HAP-1 (cell line): ENCODE data around the gene NPIPB4.
"Not testable (repeated sequence)": the region's sequence is repeated elsewhere in the genome, so short reads cannot be mapped to it uniquely, and the experiment has no call there.

ENCODE experiments used
- DNase-seq, 2 experiments: peaks; one replicate each; pipeline ENCODE4 v3.0.0-alpha.2; 2016 to 2020; ENCODE audit warnings: low spot score in 2 of 2
- H3K27me3 ChIP-seq: fragments of 250-450 bp; sonication (Bioruptor Pico); 2 replicates; pipeline ENCODE4 v1.5.1; 2020; ENCODE audit warnings: low read depth, mild to moderate bottlenecking, moderate library complexity
- H3K36me3 ChIP-seq: fragments of 250-450 bp; sonication (Bioruptor Pico); replicated peaks from 2 replicates; pipeline ENCODE4 v1.5.1; 2020; ENCODE audit warnings: mild to moderate bottlenecking
- H3K4me1 ChIP-seq: fragments of 250-450 bp; sonication (Bioruptor Pico); 2 replicates; pipeline ENCODE4 v1.5.1; 2020; ENCODE audit warnings: mild to moderate bottlenecking
- H3K4me3 ChIP-seq: fragments of 250-450 bp; sonication (Bioruptor Pico); 2 replicates; pipeline ENCODE4 v1.5.1; 2020; ENCODE audit warnings: mild to moderate bottlenecking, moderate library complexity
- H3K9me3 ChIP-seq: fragments of 250-450 bp; sonication (Bioruptor Pico); 2 replicates; pipeline ENCODE4 v1.5.1; 2020; ENCODE audit warnings: mild to moderate bottlenecking, moderate library complexity
- in situ Hi-C: fragments of 300-500 bp; cut with MboI; formaldehyde crosslinking; loops from 3 replicates; pipeline ENCODE4 v1.14.3; 2020; ENCODE audit warnings: low sequenced_read_pairs, inconsistent platforms, mixed read lengths

The NPIPB4 gene

DNA sequence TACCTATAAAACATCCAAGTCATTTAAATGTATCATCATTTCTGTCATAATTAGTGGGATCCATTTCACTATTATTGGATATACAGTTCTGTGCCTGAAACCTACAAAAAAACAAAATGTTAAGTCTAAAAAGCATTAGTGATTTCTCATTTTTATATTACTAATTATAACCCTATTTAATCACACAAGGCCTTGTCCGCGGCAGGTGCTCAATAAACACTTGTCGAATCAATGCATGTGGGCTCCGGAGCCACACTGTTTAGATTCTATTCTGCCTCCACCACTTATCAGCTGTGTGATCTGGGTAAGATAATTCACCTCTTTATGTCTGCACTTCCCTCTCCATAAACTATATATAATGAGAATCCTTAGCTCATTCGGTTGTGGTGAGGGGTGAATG, at the start of gene NPIPB4:
TSS of gene NPIPB4 (minus strand) at position 101 of the 400 bp plus-strand sequence. CDS start 378 bp downstream, outside the sequence.
- in situ Hi-C loops, H3K36me3 ChIP-seq, DNase-seq, H3K27me3 ChIP-seq, H3K9me3 ChIP-seq, H3K4me1 ChIP-seq, H3K4me3 ChIP-seq: not testable (repeated sequence)

GRCh38 chr16:21898998-21899397, 41.4 kb upstream of the NPIPB4 start:
- H3K4me1 ChIP-seq, H3K9me3 ChIP-seq, H3K4me3 ChIP-seq, DNase-seq, in situ Hi-C loops, H3K27me3 ChIP-seq, H3K36me3 ChIP-seq: not testable (repeated sequence)

DNA sequence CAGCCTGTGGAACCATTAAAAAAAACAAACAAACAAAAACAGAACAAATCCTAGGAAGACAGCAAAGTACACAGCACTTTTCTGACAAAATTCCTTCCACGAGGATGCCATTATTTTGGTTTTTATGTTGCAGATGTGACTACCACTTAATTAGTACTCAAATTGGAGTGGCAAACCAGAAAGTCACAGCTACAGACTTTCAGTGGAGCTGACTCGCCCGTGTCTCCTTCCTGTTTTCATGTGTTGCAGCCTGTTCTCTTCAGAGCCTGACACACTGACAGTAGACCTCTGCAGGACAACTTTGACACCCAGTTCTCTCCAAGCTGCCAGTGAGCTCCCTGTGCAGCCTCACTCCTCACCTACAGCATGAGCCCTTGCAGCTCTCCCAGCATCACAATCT, 24.4 kb upstream of the NPIPB4 start:
- H3K36me3 ChIP-seq, in situ Hi-C loops, DNase-seq, H3K4me1 ChIP-seq, H3K27me3 ChIP-seq, H3K4me3 ChIP-seq, H3K9me3 ChIP-seq: not testable (repeated sequence)

GRCh38 chr16:21837186-21837585, 20.4 kb downstream of the NPIPB4 start:
- H3K4me1 ChIP-seq, DNase-seq, in situ Hi-C loops, H3K27me3 ChIP-seq, H3K36me3 ChIP-seq, H3K4me3 ChIP-seq, H3K9me3 ChIP-seq: not testable (repeated sequence)

GRCh38 chr16:21836334-21836733, 21.2 kb downstream of the NPIPB4 start:
- H3K9me3 ChIP-seq, H3K4me3 ChIP-seq, DNase-seq, H3K27me3 ChIP-seq, H3K4me1 ChIP-seq, H3K36me3 ChIP-seq, in situ Hi-C loops: not testable (repeated sequence)

DNA sequence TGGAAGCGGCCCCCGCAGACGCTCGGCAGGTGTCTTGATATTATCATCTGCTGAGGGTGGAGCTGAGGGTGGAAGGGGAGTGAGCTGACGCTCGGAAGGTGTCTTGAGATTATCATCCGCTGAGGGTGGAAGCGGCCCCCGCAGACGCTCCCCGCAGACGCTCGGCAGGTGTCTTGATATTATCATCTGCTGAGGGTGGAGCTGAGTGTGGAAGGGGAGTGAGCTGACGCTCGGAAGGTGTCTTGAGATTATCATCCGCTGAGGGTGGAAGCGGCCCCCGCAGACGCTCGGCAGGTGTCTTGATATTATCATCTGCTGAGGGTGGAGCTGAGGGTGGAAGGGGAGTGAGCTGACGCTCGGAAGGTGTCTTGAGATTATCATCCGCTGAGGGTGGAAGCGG, 21.8 kb downstream of the NPIPB4 start:
- H3K27me3 ChIP-seq, H3K9me3 ChIP-seq, H3K4me1 ChIP-seq, in situ Hi-C loops, DNase-seq, H3K4me3 ChIP-seq, H3K36me3 ChIP-seq: not testable (repeated sequence)

DNA sequence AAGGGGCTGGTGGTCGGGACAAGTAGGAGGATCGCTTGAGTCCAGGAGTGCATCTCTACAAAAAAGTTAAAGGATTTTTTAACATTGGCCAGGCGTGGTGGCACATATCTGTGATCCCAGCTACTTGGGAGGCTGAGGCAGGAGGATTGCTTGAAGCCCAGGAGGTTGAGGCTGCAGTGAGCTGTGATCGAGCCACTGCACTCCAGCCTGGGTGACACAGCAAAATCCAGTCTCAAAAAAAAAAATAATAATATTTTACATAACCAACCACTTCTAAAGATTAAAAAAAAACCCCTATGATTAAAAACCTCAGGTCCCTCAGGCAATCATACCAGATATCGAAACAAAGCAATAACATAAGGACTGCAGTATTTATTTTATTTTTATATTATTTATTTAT, 23.3 kb downstream of the NPIPB4 start:
- in situ Hi-C loops, DNase-seq, H3K9me3 ChIP-seq, H3K27me3 ChIP-seq, H3K4me1 ChIP-seq, H3K36me3 ChIP-seq, H3K4me3 ChIP-seq: not testable (repeated sequence)

- H3K27me3 ChIP-seq, H3K9me3 ChIP-seq, H3K4me1 ChIP-seq, H3K4me3 ChIP-seq, in situ Hi-C loops, DNase-seq, H3K36me3 ChIP-seq: not testable (repeated sequence)
Observed at GRCh38 chr16:21829929-21830328, 27.6 kb downstream of the NPIPB4 start.

- in situ Hi-C loops, H3K36me3 ChIP-seq: not testable (repeated sequence)
Observed at GRCh38 chr16:21826067-21826706, 31.4 kb downstream of the NPIPB4 start.

DNA sequence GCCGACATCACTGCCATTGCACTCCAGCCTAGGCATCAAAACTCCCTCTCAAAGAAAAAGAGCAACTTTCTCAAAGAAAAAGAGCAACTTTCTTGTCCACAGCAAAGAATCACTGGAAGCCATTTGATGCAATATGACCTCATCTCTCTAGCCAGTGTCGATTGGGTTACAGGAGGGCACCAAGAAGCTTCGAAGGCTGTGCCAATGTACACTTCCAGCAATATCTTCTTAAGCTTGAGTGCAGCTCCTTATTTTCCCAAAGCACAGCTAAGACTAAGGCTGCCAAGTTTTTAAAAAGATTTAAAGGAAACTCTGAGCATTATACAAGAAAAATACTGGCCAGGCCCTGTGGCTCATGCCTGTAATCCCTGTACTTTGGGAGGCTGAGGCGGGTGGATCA, 32.0 kb downstream of the NPIPB4 start:
- DNase-seq, H3K27me3 ChIP-seq, H3K9me3 ChIP-seq, H3K4me1 ChIP-seq, in situ Hi-C loops, H3K36me3 ChIP-seq, H3K4me3 ChIP-seq: not testable (repeated sequence)

More at GRCh38 chr16:21826067-21826706, 31.4 kb downstream of the NPIPB4 start:
- H3K4me1 ChIP-seq, H3K27me3 ChIP-seq, H3K9me3 ChIP-seq, DNase-seq, H3K4me3 ChIP-seq: not testable (repeated sequence)

DNA sequence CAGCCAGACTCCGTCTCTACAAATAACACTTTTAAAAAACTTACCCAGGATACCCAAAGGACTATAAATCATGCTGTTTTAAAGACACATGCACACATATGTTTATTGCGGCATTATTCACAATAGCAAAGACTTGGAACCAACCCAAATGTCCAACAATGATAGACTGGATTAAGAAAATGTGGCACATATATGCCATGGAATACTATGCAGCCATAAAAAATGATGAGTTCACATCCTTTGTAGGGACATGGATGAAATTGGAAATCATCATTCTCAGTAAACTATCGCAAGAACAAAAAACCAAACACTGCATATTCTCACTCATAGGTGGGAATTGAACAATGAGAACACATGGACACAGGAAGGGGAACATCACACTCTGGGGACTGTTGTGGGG, 34.3 kb downstream of the NPIPB4 start:
- in situ Hi-C loops, result loop anchor here (25.0 kb wide), 1 partner anchor 114 kb away; no protein-coding TSS in a partner anchor
- not testable (repeated sequence) for DNase-seq, H3K27me3 ChIP-seq, H3K9me3 ChIP-seq, H3K36me3 ChIP-seq, H3K4me1 ChIP-seq, H3K4me3 ChIP-seq

DNA sequence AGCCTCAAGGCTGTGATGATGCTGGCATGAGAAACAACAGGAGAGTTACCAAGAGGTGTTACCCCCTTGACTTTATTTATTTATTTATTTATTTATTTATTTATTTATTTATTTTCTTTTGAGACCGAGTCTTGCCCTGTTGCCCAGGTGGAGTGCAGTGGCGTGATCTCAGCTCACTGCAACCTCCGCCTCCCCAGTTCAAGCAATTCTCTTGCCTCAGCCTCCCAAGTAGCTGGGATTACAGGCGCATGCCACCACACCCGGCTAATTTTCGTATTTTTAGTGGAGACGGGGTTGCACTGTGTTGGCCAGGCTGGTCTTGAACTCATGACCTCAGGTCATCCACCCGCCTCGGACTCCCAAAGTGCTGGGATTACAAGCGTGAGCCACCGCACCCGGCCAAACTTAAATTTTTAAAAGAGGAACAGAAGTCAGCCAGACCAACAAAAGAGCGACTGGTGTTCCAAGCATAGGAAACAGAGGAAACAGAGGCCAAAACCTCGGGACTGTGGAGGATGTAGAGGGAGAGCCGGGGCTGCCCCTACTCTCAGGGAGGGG, 36.6 kb downstream of the NPIPB4 start:
- in situ Hi-C loops, result loop anchor here (25.0 kb wide), 1 partner anchor 116 kb away; no protein-coding TSS in a partner anchor
- peak in 1 of 2 experiments; percentile 2 for DNase-seq
- not testable (repeated sequence) for H3K36me3 ChIP-seq, H3K27me3 ChIP-seq, H3K9me3 ChIP-seq, H3K4me1 ChIP-seq
- peak overlapping the region; percentile 63 for H3K4me3 ChIP-seq

DNA sequence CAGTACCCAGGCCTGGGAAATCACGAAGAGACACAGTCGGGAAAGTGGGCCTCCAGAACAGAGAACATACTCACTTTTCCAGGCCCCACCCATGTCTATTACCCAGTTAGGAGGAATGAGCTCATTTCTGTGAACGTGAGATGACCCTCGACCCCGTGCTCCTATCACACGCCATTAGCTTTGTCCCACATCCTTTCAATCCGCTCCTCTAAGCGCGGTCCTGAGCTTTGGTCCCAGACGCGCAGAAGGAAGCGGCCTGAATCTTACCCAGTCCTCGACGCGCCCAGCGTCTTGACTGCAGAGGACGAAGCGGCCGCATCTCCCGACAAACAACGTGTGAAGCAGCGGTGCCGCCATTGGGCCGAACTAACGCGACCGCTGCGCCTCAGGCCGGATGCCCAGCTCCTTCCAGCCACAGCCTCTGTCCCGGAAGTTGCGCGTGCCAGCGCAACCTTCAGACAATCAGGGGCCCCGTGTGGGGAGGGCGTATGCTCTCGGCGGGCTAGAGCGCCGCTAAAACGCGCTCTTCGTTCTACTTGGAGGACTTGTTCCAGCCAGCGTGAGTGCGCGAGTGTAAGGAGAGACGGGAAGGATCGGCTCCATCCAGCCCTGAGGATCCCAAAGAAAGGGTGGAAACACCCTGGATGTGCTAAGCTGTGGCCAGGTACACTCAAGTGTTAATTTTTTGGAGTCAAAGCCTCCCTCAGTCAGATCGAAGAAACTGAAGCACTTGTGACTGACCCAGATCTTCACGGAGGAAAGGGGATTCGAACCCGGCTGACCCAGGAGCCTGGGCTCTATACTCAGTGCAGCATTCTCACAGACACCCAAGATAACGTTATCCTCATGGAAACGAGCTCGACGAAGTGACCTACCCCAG, 37.3 kb downstream of the NPIPB4 start:
- H3K4me1 ChIP-seq, H3K9me3 ChIP-seq, H3K27me3 ChIP-seq, H3K36me3 ChIP-seq: not testable (repeated sequence)
- DNase-seq, result peak; percentile 65 to 86
- in situ Hi-C loops, result loop anchor here (25.0 kb wide), 1 partner anchor 117 kb away; no protein-coding TSS in a partner anchor
- peak overlapping the region; percentile 63 for H3K4me3 ChIP-seq

DNA sequence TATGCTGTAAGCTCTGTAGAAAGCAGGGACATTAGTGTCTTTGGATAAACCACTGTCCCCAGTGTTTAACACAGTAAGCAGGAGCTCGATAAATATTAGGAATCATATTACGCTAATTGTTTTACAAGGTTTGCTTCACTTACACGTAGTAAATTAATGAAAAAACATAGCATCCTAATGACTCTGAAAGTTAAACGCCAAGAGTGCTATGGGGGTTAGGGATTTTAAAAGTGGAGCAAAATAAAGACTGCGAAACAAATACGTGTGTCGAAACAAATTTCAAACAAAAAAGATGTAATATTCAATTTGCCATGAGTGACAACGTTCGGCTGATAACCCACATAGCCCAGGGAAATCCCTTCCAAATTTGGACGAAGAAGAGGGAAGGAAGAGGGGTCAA, 37.9 kb downstream of the NPIPB4 start:
- not testable (repeated sequence) for DNase-seq, H3K36me3 ChIP-seq, H3K9me3 ChIP-seq, H3K27me3 ChIP-seq, H3K4me1 ChIP-seq
- in situ Hi-C loops, result loop anchor here (25.0 kb wide), 1 partner anchor 118 kb away; no protein-coding TSS in a partner anchor
- H3K4me3 ChIP-seq, result peak overlapping the region; percentile 63
